Stimulated activated CD4-positive, alpha-beta T cell treated with anti-CD3 and anti-CD28 coated beads, Interleukin-12 subunit alpha, Interleukin-12 subunit beta, amount 100 ng/mL, for 4 hours (primary cell): Measurements from ENCODE around the gene TMEM131.

Source experiments
- DNase-seq: peaks from one replicate; pipeline ENCODE4 v3.0.0-alpha.2; 2020

TMEM131 gene

DNA sequence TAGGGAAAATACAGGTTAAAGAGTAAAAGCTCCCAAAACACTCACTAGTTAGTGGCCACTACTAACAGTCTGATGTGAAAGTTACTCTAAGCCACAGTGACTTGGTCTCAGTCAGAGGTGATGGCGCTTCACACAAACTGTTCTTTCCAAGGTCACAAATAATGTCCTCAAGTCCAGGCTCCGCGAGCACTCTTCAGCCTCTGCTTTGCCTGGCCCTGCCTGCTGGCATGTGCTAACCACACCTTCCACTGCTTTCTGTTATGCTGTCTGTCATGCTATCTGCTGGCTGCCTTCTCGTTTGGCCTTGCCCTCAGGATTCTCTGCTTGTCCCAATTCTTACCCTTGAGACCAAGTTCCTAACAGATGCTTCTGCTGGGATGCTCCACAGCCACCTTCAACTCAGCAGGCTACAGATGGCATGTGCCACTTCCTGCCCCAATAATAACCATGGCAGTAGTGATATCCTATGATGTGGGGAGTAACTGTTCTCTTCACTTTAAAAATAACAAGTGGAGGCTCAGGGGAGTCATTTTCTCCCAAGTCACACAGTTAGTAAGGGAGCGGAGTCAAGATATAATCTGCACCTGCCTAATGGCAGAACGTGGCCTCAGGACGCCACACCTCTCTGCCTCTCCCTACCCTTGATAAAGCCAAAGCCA, 206.6 kb downstream of the TMEM131 start:
- no peak for DNase-seq

DNA sequence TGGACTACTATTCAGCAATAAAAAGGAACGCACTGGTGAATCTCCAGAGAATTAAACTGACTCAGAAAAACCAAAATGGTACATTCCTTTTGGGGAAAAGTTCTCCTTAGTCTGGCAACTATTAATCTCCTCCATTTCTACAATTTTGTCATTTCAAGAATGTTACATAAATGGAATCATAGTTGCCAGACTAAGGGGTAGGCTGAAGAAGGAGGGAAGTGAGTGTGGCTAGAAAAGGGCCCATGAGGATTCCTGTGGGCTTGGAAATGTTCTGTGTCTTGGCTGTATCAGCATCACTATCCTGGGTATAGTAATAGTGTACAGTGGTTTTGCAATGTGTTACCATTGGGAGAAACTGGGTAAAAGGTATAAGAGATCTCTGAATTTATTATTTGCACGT, 209.9 kb downstream of the TMEM131 start:
- no peak for DNase-seq

GRCh38 chr2:97784953-97785352, 210.8 kb downstream of the TMEM131 start:
- no peak for DNase-seq

DNA sequence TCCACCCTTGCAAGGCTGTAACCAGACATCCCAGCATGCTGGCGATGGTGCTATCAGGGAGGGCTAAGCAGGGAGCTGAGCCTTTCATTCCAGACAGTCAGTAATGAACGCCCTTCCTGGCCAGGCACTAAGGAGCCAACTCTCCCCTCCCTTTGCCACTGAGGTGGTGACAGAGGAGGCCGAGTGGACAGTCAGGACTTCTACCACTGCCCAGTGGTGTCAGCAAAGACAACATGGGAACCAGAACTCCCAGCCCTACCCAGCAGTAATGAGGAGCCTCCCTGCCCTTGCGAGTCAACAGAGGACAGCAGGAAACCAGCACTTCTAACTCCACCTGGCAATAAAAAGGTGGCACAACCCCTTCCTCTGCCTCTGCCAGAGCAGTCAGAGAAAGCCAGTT, 213.8 kb downstream of the TMEM131 start:
- DNase-seq: no peak

DNA sequence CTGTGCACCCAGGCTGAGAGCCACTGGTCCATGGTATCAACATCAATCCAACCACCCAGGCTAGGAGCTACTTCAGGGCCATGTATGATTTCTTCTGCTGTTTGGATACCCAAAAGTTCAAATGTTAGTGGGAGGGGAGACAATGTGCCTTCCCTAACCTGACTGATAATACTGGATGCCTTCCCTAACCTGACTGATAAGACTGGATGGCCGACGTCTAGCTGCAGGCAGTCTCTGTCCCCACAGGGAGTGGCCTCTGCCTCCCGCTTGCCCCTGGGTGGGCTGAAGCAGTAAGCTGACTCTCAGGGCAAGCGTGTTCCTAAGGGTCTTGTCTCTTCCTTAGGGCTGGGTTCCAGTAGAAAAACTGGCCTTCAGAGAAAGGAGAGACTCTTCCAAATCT, 216.6 kb downstream of the TMEM131 start:
- no peak for DNase-seq

- no peak for DNase-seq
Measured at GRCh38 chr2:97775074-97775473, 220.7 kb downstream of the TMEM131 start.

DNA sequence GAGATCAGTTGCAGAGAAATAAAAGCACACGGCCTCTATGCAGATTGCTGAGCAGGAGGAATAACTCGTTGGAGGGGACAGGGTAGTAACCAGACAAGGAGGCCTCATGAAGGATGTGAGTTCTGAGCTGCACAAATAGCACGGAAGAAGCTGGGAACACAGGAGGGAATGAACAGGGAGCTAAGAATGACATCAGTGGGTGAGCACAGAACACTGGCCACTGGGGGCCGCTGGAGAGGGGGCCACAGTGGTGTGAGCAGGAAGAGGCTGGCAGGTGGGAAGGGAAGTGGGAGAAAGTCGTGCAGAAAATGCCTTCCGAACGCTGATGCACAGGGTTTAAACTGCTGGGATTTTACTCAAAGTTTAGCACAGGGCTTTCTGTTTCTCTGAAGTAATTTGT, 221.3 kb downstream of the TMEM131 start:
- no peak for DNase-seq

GRCh38 chr2:97770445-97770844, 225.3 kb downstream of the TMEM131 start:
- no peak for DNase-seq

DNA sequence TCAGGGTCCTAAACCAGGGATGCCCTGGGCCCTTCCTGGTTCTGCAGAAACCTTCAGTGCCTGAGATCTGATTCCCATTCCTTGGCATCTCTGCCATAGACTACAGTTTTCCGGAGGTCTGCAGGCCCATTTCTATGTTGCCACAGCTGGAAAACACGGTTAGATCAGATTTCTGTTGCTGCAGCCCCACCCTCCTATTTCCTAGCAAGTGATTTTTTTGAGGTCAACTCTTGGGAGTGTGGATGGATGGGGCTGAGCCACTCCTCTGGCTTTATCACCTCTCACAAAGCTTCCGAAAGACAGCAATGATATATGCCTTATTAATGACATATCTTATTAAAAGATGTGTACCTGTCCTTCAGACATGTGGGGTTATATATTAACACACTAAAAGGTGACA, 226.0 kb downstream of the TMEM131 start:
- no peak for DNase-seq

GRCh38 chr2:97769308-97769707, 226.4 kb downstream of the TMEM131 start:
- DNase-seq: no peak

- no peak for DNase-seq
Measured at GRCh38 chr2:97766567-97766966, 229.2 kb downstream of the TMEM131 start.

DNA sequence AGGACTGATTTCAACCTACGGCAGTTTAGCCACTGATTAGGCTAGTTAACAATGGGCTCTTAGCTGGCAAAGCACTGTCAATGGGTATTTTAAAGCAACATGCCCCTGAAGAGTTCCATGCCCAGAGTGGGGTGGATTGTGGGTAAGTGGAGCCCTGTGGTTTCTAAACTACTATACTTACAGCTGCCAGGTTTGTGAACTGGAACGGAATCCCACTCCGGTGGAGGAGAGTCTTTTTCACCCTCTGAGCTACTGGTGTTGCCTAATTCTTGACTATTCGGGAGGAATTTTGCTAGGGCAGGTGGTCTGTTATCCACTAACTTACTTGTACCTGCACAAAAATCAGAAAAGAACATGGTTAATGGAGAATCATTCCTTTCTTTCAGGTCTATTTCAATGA, 229.8 kb downstream of the TMEM131 start:
- no peak for DNase-seq

DNA sequence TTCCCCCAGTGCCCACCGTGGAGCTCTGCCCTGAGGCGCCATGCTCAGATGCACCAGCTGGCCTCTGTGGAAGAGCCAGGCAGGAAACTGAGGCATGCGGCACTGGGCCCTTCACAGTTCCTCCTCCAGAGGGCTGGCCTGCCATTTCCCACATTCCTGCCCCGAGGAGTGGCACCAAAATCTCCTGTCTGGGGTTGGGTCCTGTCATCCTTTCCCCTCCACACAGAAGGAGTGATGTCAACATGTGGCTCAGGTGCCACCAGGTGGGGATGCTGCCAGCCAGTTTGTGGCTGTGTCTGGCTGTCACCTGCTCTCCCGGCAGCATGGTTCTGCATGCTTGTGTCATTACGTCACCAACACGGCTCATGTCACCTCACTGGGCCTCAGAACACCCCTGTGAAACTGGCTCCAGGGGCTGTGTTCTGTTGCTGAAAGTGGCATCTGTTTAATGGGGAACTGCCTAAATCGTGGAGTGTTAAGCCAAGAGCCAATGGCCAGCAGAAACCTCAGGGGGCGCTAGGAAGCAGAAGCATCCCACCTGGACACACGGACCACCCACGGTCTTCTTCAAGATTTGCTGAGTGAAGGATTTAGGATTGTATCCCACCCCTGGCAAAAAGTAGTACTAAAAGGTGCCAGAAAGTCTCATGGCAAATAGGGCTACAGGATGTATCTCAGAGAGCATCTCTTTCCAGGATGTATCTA, 231.0 kb downstream of the TMEM131 start:
- no peak for DNase-seq

- no peak for DNase-seq
Measured at GRCh38 chr2:97763176-97763845, 232.4 kb downstream of the TMEM131 start.

DNA sequence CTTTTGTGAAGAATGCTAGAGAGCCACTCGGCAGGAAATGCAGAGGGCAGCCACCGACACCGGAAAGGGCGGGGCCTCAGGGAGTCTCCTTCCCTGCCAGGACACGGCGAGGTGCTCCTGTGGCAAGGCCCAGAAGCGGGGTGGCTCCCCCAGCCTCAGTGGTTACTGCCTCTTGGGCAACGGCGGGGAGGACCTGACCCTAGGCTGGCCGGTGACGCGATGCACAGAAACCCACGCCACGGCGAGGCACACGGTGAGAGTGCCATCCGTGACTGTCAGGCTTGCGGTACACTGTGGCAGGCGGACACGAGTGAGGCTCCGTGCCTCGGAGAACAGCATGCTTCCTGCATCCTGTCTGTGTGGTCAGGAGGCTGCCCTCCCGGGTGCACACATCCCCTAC, 234.6 kb downstream of the TMEM131 start:
- peak; percentile 50 for DNase-seq

GRCh38 chr2:97760480-97761049, 235.2 kb downstream of the TMEM131 start:
- no peak for DNase-seq

- no peak for DNase-seq
Measured at GRCh38 chr2:97759727-97760407, 235.9 kb downstream of the TMEM131 start.

GRCh38 chr2:97758131-97758705, 237.5 kb downstream of the TMEM131 start:
- DNase-seq: no peak

- no peak for DNase-seq
Measured at GRCh38 chr2:97757062-97757461, 238.7 kb downstream of the TMEM131 start.

GRCh38 chr2:97755491-97755890, 240.3 kb downstream of the TMEM131 start:
- no peak for DNase-seq

DNA sequence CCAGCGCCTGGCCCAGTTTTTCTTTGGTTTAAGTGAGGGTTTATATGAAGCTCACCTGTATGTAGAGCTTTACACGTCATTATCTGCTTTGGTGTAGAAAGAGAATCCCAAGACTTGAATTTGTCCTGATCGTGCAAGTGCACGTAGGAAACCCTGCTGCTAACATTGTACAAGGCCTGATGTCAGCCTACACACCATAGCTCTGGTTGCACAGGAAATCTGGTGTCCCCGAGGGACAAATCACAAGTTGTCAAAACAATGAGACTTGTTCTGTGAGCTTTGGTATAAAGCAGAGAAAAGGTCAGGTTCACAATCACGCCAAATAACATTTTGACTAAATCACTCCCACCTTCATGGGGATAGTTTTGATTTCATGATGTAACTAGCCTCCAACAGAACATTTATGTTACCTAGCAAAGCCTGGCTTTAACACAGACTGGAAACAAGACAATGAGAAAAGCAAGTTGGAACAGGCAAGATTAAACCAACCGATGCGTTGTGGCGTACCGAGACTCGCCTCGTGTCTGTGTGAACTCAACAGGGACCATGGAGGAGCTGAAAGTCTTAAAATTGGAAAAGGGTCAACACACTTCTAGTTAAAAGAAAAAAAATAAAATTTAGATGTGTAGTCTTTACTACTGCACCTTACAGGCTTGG, 240.9 kb downstream of the TMEM131 start:
- no peak for DNase-seq
